Body of pancreas (tissue), 4 donors: ENCODE data around the gene CHRD. TPM values are rescaled to one million over a fixed set of nuclear protein-coding genes. Genes with fewer than 3 reads are reported as not detected.
A peak's percentile ranks its signal among the peaks of the same experiment; 100 is the strongest.

Experiments used
- ATAC-seq: fragments of 150-250 bp; one replicate; pipeline ENCODE4 v1.9.1; 2016
- DNase-seq, 4 donors: peaks; one replicate each; pipeline ENCODE4 v3.0.0-alpha.2; 2019
- H3K27ac ChIP-seq, 4 donors: fragments of 200-600 bp; sonication (generic); 1 replicate in 3 of 4; 2 replicates in 1 of 4; pipeline versions ENCODE4 v1.5.1 to v1.6.1; 2016 to 2019; ENCODE audit warnings: mild to moderate bottlenecking in 1 of 4, mixed read lengths in 1 of 4, moderate library complexity in 1 of 4
- H3K27me3 ChIP-seq, 2 donors: fragments of 200-600 bp; sonication (generic); one replicate each; pipeline ENCODE4 v1.6.0; 2016; ENCODE audit warnings: mild to moderate bottlenecking in 1 of 2
- H3K36me3 ChIP-seq, 2 donors: fragments of 200-600 bp; sonication (generic); replicated peaks in 1 of 2; 2 replicates each; pipeline ENCODE4 v1.5.1; 2016; ENCODE audit warnings: low read depth in 2 of 2; ENCODE audit not compliant: insufficient read depth in 1 of 2
- H3K4me1 ChIP-seq: fragments of 200-600 bp; sonication (generic); one replicate; pipeline ENCODE4 v1.6.0; 2016
- H3K4me3 ChIP-seq, 2 donors: fragments of 200-600 bp; sonication (generic); 1 replicate in 1 of 2; 2 replicates in 1 of 2; pipeline ENCODE4 v1.5.1; 2016 to 2019
- H3K9me3 ChIP-seq, 3 donors: fragments of 200-600 bp; sonication (generic); 1 replicate in 2 of 3; 2 replicates in 1 of 3; pipeline ENCODE4 v1.5.1; 2016
- POLR2A ChIP-seq, 3 donors: fragments of 450-650 bp; IDR thresholded peaks; one replicate each; pipeline ENCODE4 v1.6.1; 2016; ENCODE audit warnings: antibody characterized with exemption in 3 of 3, mild to moderate bottlenecking in 2 of 3
- WGBS, 2 donors: methylation state at CpG; one replicate each; pipeline ENCODE4 v1.1.5; 2017; 5-methylcytosine and 5-hydroxymethylcytosine counted together
- intact Hi-C: fragments of 100-400 bp; cut with DNase I; formaldehyde crosslinking; loops from one replicate; pipeline ENCODE4 v1.15.1; 2023
- total RNA-seq, 2 donors: library from RNA; depleted of rRNA; stranded (reverse); fragments of >200 nt; gene quantifications; one replicate each; pipeline ENCODE4 v1.1.0, GENCODE V29; 2016
- TF ChIP-seq, protein P1 (sequence below), 7 experiments: fragments of 450-650 bp in 4 of 7; fragments of 200-600 bp in 3 of 7; sonication (generic) in 3 of 7; IDR thresholded peaks; one replicate each; pipeline ENCODE4 v1.5.1; 2016 to 2019; ENCODE audit warnings: antibody characterized with exemption in 7 of 7

Gene CHRD
- 10 to 100 TPM; 47.2 to 50.4 TPM for total RNA-seq

DNA sequence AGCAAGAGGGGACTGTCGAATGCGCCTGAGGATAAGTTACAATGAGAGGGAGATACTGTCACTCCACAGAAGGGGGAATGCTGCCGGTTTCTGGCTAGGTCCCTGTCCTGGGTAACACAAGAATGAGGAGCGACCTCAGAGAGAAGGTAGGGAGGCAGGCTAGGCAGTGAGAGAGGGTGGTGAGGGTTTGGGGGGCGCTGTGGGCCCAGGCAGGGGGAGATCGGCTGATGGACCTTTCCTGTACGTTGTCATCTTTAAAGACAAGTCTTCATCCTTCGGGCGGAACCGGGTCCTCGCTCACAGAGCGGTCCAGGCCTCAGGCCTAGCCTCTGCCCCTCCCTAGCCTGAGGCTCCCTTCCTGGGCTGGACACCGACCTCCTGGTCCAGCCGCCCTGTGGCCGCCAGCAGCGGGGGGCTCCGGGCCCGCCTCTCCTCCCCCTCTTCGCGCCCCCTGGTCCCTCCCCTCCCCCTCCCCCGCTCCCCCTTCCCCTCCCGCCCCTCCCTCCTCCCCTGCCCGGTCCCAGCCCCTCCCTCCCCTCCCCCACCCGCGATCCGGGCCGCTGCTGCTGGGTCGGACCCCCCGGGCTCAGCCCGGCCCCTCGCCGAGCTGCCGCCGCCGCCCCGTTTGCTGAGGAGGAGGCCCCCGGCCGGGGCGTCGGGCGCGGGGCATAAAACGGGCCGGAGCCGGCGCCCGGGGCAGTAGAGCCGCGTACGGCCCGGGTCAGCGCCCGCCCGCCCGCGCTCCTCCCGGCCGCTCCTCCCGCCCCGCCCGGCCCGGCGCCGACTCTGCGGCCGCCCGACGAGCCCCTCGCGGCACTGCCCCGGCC is at the start of gene CHRD:
Gene CHRD (plus strand): TSS at position 697 of the 827 bp plus-strand sequence. CDS start 265 bp downstream, outside the sequence.
- H3K9me3 ChIP-seq: no peaks in the 10 kb centered on the region
- H3K27ac ChIP-seq: peak within 1 kb of the TSS; percentile 32 to 45 (median 44)
- intact Hi-C loops: no loop called here
- DNase-seq (no peak), ATAC-seq (no peak)
- peak within 1 kb of the TSS in 1 of 2 donors; percentile 17 for H3K4me3 ChIP-seq
- H3K4me1 ChIP-seq: peaks cover 34% of the 10 kb centered on the region
- H3K36me3 ChIP-seq: no peaks in the 10 kb centered on the region
- 60 to 62% methylated on average over 15 to 19 of the region's 71 CpGs for WGBS, 2 donors
- H3K27me3 ChIP-seq: no peaks in the 10 kb centered on the region
- TF ChIP-seq, protein P1, sequence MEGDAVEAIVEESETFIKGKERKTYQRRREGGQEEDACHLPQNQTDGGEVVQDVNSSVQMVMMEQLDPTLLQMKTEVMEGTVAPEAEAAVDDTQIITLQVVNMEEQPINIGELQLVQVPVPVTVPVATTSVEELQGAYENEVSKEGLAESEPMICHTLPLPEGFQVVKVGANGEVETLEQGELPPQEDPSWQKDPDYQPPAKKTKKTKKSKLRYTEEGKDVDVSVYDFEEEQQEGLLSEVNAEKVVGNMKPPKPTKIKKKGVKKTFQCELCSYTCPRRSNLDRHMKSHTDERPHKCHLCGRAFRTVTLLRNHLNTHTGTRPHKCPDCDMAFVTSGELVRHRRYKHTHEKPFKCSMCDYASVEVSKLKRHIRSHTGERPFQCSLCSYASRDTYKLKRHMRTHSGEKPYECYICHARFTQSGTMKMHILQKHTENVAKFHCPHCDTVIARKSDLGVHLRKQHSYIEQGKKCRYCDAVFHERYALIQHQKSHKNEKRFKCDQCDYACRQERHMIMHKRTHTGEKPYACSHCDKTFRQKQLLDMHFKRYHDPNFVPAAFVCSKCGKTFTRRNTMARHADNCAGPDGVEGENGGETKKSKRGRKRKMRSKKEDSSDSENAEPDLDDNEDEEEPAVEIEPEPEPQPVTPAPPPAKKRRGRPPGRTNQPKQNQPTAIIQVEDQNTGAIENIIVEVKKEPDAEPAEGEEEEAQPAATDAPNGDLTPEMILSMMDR (IDR thresholded peaks at IDR 0.05): no peak
- no peak for TF ChIP-seq POLR2A (IDR thresholded peaks at IDR 0.05)

DNA sequence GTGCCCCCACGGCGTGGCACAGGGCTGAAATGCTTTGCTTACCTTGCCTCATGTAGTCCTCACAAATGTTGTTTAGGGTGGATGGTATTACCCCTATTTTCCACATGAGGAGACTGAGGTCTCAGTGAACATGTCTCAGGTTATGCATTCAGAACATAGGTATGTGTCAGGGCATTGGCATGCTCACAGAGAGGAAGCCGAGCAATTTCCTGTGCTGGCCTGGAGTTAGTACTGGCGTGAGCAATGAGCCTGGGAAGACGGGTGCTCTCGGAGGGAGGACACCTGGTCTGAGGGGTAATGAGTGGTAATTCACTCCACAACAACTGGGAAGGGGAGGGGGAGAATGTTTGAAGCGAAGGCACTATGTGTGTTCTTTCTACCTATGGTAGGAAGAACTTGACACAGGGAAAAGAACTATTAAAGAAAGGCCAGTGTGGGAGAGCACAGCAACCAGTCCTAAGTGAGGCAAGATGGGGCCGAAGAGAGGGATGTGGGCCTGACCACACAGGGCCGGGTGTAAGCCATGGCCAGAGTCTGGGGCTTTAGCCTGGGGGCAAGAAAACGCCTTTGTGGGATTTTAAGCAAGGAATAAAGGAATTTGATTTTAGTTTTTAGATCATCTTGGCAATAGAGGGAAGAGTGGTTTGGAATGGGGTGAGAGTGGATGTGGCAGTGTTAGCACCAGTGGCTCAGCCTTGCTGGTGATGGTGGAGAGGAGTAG is 47.3 kb upstream of the CHRD start:
- no peaks in the 10 kb centered on the region for H3K27me3 ChIP-seq
- no peaks in the 10 kb centered on the region for H3K9me3 ChIP-seq
- no peak overlapping the region for H3K4me3 ChIP-seq
- peak overlapping the region in 2 of 4 donors; percentile 27 to 29 for H3K27ac ChIP-seq
- intact Hi-C loops: no loop called here
- ATAC-seq (no peak), DNase-seq (no peak)
- 71 to 79% methylated on average over 10 of the region's 10 CpGs for WGBS, 2 donors
- H3K4me1 ChIP-seq: peaks cover 17% of the 10 kb centered on the region
- no peak for TF ChIP-seq POLR2A (IDR thresholded peaks at IDR 0.05)
- TF ChIP-seq, protein P1 (IDR thresholded peaks at IDR 0.05): no peak
- H3K36me3 ChIP-seq: peaks cover 33 to 59% of the 10 kb centered on the region in 2 donors

DNA sequence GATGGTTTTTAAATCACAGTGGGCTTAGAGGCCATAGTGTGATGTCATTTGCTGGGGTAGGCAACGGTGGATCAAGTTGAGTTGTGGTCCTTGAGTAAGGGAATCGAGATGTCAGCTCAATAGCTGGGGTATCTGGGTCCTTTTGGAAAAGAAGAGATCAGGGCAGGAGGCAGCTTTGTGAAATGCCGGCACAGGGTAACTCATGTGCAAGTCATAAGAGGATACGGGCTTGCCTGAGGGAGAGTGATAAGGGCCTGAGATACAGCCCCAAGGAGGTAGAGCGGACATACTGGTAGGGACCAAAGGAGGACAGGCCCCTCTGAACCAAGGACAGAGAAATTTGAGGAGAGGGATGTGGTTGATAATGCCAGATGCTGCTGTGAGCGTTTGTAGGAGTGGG is 46.7 kb upstream of the CHRD start:
- DNase-seq (no peak), ATAC-seq (no peak)
- no peak for TF ChIP-seq POLR2A (IDR thresholded peaks at IDR 0.05)
- TF ChIP-seq, protein P1 (IDR thresholded peaks at IDR 0.05): no peak
- intact Hi-C loops: no loop called here
- Histone ChIP-seq H3K9me3 (no peaks in the 10 kb centered on the region), H3K4me1 (peaks cover 22% of the 10 kb centered on the region), H3K27me3 (no peaks in the 10 kb centered on the region), H3K4me3 (no peak overlapping the region), H3K36me3 (peaks cover 26 to 52% of the 10 kb centered on the region in 2 donors), H3K27ac (peak overlapping the region in 1 of 4 donors; percentile 13)
- WGBS, 2 donors: 78% methylated on average over 6 of the region's 6 CpGs

DNA sequence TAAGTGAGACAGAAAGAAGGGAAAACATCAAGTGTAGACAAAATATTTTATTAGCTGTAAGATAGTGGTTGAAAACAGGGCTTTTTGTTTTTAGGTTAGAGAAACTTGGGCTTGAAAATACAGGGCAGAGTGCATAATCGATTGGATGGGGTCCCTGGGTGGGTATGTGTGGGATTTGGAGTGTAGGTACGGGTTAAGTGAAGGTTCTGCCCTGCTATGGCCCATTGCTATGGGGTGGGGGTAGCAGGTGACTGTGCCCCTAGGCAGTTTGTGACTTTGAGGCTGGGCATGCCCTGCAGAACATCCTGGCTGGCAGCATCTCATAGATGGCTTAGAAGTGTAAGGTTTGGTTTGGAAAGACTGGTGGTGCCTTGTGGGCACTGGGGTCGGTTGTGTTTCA is 46.2 kb upstream of the CHRD start:
- ATAC-seq: no peak
- peaks cover 22% of the 10 kb centered on the region for H3K4me1 ChIP-seq
- H3K27ac ChIP-seq: peak overlapping the region in 3 of 4 donors; percentile 6 to 14 (median 13)
- 61 to 66% methylated on average over 3 of the region's 3 CpGs for WGBS, 2 donors
- no peak overlapping the region for H3K4me3 ChIP-seq
- no peak for TF ChIP-seq POLR2A (IDR thresholded peaks at IDR 0.05)
- TF ChIP-seq, protein P1 (IDR thresholded peaks at IDR 0.05): no peak
- H3K36me3 ChIP-seq: peaks cover 22 to 47% of the 10 kb centered on the region in 2 donors
- no peaks in the 10 kb centered on the region for H3K27me3 ChIP-seq
- intact Hi-C loops: no loop called here
- H3K9me3 ChIP-seq: no peaks in the 10 kb centered on the region
- DNase-seq: no peak
